EH (cell line): ENCODE data around the gene KCNJ10.

Source experiments
- DNase-seq: peaks from one replicate; pipeline ENCODE4 v3.0.0-alpha.2; 2015; ENCODE audit warnings: low read depth

The KCNJ10 gene

DNA sequence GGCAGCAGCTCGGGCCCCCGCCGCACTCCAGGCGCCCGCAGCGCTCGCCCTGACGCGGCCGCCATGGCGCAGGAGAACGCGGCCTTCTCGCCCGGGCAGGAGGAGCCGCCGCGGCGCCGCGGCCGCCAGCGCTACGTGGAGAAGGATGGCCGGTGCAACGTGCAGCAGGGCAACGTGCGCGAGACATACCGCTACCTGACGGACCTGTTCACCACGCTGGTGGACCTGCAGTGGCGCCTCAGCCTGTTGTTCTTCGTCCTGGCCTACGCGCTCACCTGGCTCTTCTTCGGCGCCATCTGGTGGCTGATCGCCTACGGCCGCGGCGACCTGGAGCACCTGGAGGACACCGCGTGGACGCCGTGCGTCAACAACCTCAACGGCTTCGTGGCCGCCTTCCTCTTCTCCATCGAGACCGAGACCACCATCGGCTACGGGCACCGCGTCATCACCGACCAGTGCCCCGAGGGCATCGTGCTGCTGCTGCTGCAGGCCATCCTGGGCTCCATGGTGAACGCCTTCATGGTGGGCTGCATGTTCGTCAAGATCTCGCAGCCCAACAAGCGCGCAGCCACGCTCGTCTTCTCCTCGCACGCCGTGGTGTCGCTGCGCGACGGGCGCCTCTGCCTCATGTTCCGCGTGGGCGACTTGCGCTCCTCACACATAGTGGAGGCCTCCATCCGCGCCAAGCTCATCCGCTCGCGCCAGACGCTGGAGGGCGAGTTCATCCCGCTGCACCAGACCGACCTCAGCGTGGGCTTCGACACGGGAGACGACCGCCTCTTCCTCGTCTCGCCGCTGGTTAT, 14.2 kb upstream of the KCNJ10 start:
- no peak for DNase-seq

- DNase-seq, result no peak
Observed at GRCh38 chr1:160082926-160083325, 13.0 kb upstream of the KCNJ10 start.

DNA sequence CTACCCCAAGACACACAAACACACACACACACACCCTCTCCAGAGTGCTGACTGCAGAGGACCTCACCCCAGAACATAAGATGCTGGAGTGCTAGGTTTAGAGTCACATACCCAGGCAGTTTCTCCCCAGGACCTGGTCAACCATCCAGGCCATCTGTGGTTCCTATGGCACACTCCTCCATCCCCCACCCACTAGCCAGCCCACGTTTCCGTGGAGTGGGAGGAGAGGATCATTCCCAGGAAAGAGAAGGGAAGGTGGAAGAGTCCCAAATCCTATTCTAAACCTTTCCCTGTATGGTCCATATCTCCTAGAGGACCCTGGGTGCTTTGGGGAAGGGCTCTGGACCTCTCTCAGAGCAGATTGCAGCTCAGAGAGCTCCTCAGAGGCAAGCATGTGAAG, 12.5 kb upstream of the KCNJ10 start:
- no peak for DNase-seq

- DNase-seq, result peak; percentile 90
Observed at GRCh38 chr1:160081261-160081936, 11.4 kb upstream of the KCNJ10 start, which contains the start of gene KCNJ9. Gene KCNJ9, plus strand, starts transcription at chr1:160081538. Its CDS starts 2,493 bp downstream, at chr1:160084031.

DNA sequence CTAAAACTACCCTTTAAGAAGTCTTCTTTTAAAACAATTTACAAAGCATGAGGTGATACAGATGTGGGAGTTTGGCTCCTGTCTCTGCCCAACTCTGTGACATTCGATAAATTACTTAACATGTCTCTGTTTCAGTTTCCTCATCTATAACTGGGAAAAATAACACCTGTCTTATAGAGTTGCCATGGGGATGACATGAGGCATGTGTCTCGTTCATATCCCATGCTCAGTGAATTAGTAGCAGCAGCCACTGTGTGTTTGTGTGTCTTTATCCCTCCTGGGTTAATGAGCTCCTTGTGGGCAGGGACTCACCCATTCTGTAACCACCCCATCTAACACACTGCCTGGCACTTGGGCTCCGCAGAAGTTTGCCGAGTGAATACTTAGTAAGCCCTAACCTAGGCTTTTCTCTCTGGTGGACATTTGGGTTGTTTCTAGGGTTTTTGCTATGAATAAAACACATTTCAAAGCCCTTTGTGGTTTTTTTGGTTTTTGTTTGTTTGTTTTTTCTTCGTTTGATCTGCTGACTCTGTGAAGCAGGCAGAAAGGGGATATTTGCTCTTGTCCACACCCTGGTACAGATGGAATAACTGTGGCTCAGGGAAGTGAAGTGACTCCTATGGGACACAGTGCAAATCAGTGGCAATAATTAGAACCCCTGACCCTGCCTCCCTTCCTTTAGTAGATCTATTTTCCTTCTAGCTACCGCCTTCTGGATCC, 10.6 kb upstream of the KCNJ10 start:
- no peak for DNase-seq

DNA sequence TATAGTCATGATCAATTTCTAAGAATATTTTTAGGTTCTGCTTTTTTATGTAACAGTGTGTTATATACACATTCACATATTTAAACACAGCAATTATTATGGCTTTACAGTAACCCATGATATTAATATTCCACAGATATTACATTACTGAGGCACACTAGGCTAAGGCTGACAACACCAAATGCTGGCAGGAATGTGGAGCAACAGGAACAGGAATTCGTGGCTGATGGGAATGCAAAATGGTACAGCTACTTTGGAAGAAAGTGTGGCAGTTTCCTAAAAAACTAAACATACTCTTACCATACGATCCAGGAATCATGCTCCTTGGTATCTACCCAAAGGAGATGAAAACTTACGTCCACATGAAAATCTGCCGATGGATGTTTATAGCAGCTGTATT, 9.5 kb upstream of the KCNJ10 start:
- DNase-seq, result no peak

- peak; percentile 49 for DNase-seq
Observed at GRCh38 chr1:160078512-160079195, 8.7 kb upstream of the KCNJ10 start.

GRCh38 chr1:160077486-160077885, 7.5 kb upstream of the KCNJ10 start:
- no peak for DNase-seq

DNA sequence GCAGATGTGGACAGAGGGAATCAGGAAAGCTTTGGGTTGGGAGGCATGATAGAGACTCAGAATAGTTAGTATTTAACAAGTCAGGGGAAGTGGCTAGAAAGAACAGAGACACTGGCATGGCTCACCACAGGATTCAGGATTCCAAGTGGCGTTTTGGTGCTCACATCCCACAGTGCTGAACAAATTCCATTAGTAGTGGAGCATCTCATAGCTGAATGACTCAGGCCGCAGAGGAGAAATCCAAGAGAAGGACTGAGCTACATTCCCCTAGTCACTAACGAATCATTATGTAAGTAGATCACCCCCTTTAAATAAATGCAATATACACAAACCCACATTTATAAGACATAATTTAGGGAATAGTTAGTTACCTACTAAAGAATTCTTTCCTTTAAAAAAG, 6.3 kb upstream of the KCNJ10 start:
- DNase-seq, result peak; percentile 39

- no peak for DNase-seq
Observed at GRCh38 chr1:160075836-160076235, 5.9 kb upstream of the KCNJ10 start.

GRCh38 chr1:160074865-160075264, 4.9 kb upstream of the KCNJ10 start:
- DNase-seq, result no peak

DNA sequence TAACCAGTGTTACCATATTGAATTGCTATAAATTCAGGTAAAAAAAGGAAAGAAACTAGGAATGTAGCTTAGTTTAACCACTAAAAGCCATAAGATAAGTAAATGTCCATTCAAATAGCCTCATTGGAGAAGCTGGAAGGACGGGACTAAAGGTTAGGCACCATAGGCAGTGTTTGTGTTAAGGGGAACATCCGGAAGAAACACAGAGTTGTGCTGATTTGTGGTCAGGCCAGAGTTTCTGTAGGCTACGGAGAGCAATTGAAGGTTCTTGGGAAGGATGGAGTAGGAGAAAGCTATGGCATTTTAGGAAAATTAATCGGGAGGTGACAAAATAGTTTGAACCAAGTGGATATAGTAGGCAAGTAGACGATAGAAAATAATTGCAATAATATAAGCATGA, 1.3 kb upstream of the KCNJ10 start:
- DNase-seq, result no peak

DNA sequence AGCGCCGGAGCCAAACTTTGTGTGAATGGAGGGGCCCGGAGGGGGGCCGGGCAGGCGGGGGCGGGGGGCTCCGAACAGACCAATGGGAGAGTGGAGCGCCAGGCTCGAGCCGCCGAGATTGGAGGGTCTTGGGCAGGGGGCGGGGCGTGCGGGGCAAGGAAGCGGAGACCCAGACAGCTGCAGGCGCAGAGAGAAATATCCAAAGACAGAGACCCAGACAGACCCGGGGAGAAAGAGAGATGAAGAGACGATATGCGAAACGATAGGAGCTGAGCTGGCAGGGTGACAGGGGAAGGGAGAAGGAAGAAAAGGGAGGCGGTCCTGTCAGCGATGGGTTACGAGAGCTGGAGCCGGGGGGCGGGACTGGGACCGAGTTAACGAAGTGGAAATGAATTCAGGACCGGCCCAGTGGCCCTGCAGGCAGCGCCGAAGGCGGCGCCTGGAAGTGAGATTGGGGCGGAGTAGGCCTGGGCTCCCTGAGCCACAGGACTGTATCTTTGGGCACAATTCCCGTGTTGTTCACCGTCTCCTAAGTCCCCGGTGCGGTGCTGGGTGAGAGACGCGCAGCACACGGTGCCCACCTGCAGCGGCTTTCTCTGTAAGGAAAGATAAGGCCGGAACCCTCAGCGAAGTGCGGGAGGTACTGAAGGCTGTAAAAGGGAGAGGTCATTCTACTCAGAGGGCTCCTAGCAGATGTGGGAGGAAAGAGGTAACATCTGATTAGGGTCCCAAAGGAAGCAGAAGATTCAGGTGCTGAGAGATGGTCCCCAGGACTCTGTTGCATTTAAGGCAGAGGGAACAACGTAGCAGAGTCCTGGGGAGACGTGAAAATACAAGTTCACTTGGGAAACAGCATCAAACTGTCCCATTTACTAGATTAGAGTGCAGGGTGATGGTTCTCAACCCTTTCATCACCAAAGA, 543 bp upstream of the KCNJ10 start:
- peak; percentile 67 for DNase-seq

DNA sequence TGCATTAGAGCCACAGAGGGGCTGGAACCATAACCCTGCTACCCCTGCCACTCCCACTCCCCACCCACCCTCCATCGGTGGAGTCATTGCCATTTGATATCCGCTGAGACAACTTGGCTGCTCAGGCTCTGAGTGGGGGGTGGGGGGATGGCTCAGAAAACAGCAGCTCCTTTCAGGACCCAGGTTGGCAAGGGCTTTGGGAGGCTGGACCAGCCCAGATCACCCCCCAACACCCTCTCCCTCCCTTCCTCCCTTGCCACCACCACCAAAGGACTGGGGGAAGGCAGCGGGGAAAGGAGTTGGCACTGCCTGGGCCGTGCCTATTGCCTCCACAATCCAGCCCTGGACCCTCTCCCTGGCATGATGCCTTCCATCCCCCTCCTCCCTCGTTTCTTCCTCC, 1.7 kb downstream of the KCNJ10 start:
- no peak for DNase-seq

DNA sequence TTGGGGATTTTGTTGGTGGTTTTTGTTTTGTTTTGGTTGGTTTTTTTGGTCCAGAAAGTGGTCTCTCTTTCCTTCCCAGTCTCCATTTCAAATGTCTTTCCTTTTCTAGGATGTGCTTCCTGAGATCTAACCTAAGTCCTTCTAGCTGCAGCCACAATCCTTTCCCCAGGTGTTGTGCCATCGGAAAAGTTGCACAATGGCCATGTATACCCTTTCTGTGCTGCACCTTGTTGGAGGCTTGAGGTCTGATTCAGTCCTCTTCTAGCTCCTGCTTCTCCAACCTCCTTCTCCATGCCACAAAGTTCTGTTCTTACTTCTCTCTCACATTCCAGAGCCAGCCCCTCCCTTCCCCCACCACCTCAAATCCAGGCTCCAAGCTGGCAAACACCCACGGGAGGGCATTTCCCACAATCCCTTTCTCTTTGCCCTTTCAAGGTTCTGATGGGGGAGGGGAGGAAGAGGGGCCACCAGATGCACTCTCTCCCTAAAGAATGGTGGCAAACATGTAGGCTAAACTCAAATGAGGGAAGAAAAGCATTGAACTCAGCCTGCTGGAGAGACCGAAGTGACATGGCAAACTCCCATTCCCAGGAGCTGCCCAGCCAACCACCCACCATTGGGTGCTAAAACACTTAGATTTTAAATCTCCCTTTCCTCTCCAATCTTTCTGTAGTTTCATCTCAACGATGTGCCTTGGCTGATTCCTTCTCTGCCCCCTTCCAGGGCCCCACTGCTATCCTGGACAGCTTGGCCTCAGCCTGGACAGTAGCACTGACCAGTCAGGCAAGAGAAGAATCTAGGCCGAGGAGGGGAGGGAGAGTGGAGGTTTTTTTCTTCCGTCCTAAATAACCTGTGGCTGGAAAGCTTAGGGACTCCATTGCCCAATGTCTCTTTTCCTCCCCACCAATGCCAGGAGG, 2.9 kb downstream of the KCNJ10 start:
- DNase-seq, result no peak

DNA sequence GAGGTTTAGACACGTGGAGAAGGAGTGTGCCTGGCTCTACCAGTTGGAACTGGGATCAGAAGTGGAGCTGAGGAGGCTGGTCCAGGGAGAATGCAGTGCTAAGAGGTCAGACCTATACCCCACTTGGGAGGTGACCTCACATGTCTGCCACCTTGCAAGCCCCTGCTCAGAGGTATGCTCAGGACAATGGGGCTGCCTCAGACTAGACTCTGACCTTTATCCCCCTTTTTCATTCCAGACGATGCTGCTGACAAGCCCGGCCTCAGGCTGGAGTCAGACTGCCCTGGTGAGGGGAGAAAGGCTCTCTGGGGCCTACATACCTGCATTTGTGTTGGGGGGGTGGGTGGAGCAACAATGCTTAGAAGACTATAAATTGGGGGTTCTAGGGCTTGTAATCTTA, 5.2 kb downstream of the KCNJ10 start:
- DNase-seq, result no peak

DNA sequence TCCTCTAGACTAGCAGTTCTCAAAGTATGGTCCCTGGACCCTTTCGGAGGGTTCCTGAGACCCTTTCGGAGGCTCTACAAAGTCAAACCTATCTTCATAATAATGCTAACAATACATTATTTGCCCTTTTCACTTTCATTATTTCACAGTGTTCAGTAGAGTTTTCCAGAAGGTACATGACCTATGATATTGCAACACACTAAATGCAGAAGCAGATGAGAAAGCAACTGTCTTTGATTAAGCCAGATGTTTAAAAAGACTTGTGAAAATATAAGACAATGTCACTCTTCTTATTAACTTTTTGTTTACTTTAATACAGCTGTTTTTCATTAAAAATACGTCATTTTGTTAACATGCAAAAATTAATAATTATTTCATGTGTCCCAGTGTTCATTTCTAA, 5.8 kb downstream of the KCNJ10 start:
- DNase-seq, result no peak

- DNase-seq, result no peak
Observed at GRCh38 chr1:160063176-160063575, 6.8 kb downstream of the KCNJ10 start.

DNA sequence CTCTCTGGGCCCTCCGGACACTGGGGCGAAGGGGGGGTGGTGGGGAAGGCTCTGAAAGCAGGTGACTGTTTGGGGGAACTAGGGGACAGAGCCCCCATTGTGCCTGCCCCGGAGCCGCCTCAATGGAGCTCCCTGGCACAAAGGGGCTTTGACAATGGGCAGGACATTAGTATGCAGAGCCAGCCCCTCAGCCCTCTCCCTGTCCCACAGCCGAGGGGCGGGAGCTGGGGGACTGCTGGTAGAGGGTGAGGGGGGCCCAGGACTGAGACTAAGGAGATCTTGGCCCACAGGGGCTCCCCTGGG, 7.8 kb downstream of the KCNJ10 start:
- DNase-seq, result no peak
